ENCODE measurements around the gene NPIPB8. TPM values are rescaled to one million over a fixed set of nuclear protein-coding genes. Genes with fewer than 3 reads are reported as not detected.
"Not testable (repeated sequence)": the region's sequence is repeated elsewhere in the genome, so short reads cannot be mapped to it uniquely, and the experiment has no call there.

The NPIPB8 gene
- total RNA-seq, 4 donors from 2014 or later = 0.85 to 2.1 (median 1.3) TPM; not detected in 1

DNA sequence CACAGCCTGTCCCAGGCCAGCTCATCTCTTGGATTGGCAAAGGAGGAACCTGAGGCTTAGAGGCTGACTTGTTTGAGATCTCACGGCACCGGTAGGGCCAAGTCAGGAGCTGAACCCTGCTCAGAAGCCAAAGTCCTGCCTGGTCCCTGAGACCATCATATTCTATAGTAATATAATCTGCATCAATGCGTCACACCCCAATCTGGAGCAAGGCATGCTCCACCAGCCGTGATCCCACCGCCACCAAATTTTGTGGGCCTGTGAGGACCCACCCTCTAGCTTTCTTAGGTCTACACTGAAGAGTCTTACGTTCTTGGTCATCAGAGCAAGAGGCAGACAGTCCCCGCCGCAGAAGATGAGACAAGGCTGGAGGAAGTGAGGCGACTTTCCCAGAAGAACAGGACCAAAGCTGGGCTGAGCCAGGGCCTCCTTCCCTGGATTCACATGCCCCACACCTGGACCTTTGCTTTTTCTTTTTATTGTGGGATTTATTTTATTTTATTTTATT is 30.7 kb upstream of the NPIPB8 start:
- Histone ChIP-seq H3K27me3 (no peaks in the 10 kb centered on the region), H3K27ac (peak overlapping the region in 1 of 4 donors; percentile 21), H3K4me3 (no peak overlapping the region), H3K9me3 (no peaks in the 10 kb centered on the region), H3K4me1 (peaks cover 0 to 37% (median 4%) of the 10 kb centered on the region in 4 donors), H3K36me3 (peaks cover 0 to 37% (median 0%) of the 10 kb centered on the region in 3 donors)
- peak in 1 of 3 donors; percentile 72 for DNase-seq
- TF ChIP-seq, protein P1, sequence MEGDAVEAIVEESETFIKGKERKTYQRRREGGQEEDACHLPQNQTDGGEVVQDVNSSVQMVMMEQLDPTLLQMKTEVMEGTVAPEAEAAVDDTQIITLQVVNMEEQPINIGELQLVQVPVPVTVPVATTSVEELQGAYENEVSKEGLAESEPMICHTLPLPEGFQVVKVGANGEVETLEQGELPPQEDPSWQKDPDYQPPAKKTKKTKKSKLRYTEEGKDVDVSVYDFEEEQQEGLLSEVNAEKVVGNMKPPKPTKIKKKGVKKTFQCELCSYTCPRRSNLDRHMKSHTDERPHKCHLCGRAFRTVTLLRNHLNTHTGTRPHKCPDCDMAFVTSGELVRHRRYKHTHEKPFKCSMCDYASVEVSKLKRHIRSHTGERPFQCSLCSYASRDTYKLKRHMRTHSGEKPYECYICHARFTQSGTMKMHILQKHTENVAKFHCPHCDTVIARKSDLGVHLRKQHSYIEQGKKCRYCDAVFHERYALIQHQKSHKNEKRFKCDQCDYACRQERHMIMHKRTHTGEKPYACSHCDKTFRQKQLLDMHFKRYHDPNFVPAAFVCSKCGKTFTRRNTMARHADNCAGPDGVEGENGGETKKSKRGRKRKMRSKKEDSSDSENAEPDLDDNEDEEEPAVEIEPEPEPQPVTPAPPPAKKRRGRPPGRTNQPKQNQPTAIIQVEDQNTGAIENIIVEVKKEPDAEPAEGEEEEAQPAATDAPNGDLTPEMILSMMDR (IDR thresholded peaks at IDR 0.05) = no peak
- no peak for TF ChIP-seq POLR2A (IDR thresholded peaks at IDR 0.05)

DNA sequence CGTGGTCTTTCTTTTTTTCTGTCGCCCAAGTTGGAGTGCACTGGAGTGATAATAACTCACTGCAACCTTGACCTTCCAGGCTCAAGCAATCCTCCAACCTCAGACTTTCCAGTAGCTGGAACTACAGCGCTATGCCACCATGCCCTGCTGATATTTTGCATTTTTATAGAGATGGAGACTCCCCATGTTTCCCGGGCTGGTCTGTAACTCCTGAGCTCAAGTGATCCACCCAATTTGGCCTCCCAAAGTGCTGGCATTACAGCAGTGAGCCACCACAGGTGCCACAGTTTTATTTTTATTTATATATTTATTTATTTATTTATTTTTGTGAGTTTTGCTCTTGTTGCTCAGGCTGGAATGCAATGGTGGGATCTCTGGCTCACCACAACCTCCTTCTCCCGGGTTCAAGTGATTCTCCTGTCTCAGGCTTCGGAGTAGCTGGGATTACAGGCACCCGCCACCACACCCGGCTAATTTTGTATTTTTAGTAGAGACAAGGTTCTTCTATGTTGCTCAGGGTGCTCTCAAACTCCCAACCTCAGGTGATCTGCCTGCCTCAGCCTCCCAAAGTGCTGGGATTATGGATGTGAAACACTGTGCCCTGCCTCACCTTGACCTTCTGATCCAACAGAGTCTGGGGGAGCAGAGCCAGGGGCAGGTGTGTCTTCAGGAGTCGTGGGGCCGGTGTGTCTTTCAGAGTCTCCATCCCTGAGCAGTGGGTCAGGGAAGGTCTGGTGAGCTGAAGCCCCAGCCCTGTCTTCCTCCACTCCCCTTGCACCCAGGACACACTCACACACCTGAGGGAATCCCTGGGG is 30.0 kb upstream of the NPIPB8 start:
- H3K36me3 ChIP-seq = peaks cover 0 to 37% (median 0%) of the 10 kb centered on the region in 3 donors
- not testable (repeated sequence) for H3K9me3 ChIP-seq, H3K27me3 ChIP-seq
- peak overlapping the region in 1 of 4 donors; percentile 90 for H3K27ac ChIP-seq
- H3K4me3 ChIP-seq = peak overlapping the region in 2 of 4 donors; percentile 56 to 57
- peak in 1 of 3 donors; percentile 45 for DNase-seq
- peaks cover 0 to 37% (median 4%) of the 10 kb centered on the region in 4 donors for H3K4me1 ChIP-seq

DNA sequence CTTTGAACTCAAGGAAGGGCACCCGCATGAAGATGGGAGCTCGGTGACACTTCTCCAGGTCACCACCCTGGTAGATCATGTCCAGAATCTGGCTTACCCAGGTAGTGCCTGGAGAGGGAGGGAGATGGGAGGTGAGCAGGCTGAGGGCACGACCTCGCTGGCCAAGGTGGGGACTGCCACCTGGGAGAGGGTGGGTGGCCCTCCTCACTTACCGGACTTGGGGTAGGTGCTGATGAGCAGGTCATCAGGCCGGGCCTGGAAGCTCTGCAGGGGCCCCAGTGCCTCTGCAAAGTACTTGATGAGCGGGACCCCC is 29.4 kb upstream of the NPIPB8 start:
- H3K36me3 ChIP-seq = peaks cover 0 to 37% (median 0%) of the 10 kb centered on the region in 3 donors
- not testable (repeated sequence) for H3K9me3 ChIP-seq, DNase-seq, H3K27me3 ChIP-seq
- H3K27ac ChIP-seq = peak overlapping the region in 1 of 4 donors; percentile 90
- H3K4me1 ChIP-seq = peaks cover 0 to 37% (median 4%) of the 10 kb centered on the region in 4 donors
- H3K4me3 ChIP-seq = peak overlapping the region in 2 of 4 donors; percentile 56 to 57

DNA sequence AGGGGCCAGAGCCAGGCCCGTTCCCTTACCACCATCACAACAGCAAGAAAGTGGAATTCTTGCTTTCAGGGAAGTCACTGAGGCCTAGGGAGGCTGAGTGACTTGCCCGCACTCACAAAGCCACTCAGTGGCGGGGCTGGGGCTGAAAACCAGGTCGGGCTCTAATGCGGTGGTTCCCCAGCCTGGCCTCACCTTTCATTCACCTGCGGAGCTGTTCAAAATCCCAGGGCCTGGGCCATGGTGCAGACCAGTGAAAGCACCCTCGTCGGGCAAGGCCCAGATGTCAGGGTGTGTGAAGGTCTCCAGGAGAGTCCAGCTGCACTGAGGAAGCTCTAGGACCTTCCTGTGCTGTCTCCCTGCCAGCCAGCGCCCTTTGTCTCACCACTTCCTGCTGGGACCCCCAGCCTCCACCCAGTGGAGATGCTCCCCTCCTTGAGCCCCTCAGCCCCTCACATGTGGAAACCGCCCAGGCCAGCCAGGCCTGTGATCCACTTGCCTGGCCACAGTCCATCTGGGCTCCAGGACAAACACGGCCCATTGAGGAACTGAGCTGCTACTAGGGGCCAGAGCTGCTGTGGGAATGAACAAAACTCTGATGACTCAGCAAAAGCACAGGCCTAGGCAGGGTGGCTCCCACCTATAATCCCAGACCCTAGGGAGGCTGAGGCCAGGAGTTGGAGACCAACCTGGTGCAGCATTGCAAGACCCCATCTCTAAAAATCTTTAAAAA is 28.8 kb upstream of the NPIPB8 start:
- Histone ChIP-seq H3K4me3 (peak overlapping the region in 3 of 4 donors; percentile 24 to 57 (median 56)), H3K4me1 (peaks cover 0 to 37% (median 4%) of the 10 kb centered on the region in 4 donors)

DNA sequence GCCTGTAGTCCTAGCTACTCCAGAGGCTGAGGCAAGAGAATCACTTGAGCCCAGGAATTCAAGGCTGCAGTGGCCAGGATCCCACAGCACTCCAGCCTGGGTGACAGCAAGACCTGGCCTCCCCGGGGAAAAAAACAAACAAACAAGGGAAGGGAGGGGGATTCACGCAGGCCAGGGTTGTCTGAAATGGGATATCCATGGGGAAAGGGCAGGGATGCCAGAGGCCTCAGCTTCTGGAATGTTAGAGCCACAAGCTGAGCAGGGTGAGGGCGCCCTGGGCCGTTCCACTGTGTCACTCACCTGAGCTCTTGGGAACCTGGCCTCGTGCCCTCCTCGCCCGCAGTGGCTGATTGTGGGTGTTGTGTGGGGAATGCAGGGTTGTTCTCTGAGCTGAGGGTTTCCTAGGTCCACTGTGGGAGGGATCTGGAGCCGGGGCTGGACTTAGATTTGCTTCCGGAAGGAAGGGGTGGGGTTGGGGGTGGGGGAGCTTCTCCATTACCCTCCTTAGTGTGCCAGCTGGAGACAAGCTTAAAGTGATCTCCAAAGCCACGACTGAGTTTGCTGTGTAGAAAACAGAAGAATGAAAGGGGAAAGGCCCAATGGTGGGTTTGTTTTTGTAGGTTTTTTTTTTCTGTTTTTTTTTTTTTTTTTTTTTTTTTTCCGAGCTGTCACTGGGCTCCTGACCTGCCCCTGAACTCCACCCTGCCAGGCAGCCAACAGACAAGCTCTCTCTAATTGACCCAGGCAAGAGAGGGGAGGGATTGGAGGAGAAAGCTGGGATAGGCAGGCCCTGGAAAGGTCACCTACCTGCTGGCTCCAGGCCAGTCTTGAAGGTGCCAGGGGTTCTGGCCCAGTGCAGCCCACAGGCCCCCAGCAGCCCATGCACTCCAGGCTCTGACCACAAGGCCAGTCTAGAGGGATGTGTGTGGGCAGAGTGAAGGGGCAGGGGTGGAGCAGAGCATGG is 28.0 kb upstream of the NPIPB8 start, which contains the start of gene SULT1A1:
Gene SULT1A1, minus strand, starts transcription at position 414 of the 964 bp plus-strand sequence. CDS start 1,189 bp downstream, outside the sequence.
- Histone ChIP-seq H3K27ac (peak within 1 kb of the TSS in 3 of 4 donors; percentile 73 to 90 (median 90)), H3K9me3 (no peaks in the 10 kb centered on the region), H3K4me1 (peaks cover 0 to 37% (median 4%) of the 10 kb centered on the region in 4 donors), H3K4me3 (peak within 1 kb of the TSS in 3 of 4 donors; percentile 24 to 57 (median 56)), H3K36me3 (peaks cover 0 to 31% (median 0%) of the 10 kb centered on the region in 3 donors), H3K27me3 (no peaks in the 10 kb centered on the region)
- DNase-seq = peak in 2 of 3 donors; percentile 96 to 97
- peak; percentile 85 for TF ChIP-seq POLR2A (IDR thresholded peaks at IDR 0.05)
- TF ChIP-seq, protein P1 (IDR thresholded peaks at IDR 0.05) = no peak

More for the DNA sequence above, 28.8 kb upstream of the NPIPB8 start:
- Histone ChIP-seq H3K27ac (peak overlapping the region in 3 of 4 donors; percentile 73 to 90 (median 90)), H3K36me3 (peaks cover 0 to 37% (median 0%) of the 10 kb centered on the region in 3 donors)
- H3K27me3 ChIP-seq, H3K9me3 ChIP-seq: not testable (repeated sequence)
- peak in 1 of 3 donors; percentile 60 for DNase-seq

DNA sequence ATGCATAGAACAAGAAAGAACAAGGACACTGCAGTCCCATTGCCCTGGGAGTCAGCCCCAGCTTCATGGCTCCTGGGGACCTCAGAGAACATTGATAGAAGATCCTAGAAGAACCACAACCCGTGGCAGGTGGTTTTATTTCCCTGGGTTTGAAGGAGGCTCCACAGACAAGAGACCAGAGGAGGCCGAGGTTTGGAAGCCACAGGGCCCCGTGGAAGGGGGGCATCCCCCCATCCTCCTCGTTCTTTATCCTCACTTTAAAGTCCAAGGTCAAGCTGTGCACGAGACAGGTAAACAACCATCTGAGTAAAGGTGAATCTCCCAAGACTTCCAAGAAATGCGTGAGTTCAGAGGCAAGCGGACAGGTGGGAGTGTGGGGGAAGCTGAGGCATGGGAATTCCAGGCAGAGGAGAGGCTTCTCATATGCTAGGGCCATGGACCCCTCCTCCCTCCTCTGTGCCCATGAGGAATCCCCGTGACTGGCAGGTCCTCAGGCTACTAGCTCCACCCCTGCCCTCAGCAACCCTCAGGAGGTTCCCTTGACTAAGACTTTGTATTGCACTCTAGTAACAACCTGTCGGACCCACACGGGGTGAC is 27.2 kb upstream of the NPIPB8 start:
- Histone ChIP-seq H3K4me3 (peak overlapping the region in 2 of 4 donors; percentile 4 to 56), H3K4me1 (peaks cover 0 to 37% (median 4%) of the 10 kb centered on the region in 4 donors), H3K27me3 (no peaks in the 10 kb centered on the region), H3K27ac (peak overlapping the region in 3 of 4 donors; percentile 73 to 90 (median 90)), H3K9me3 (no peaks in the 10 kb centered on the region), H3K36me3 (peaks cover 0 to 23% (median 0%) of the 10 kb centered on the region in 3 donors)
- TF ChIP-seq, protein P1 (IDR thresholded peaks at IDR 0.05) = no peak
- TF ChIP-seq POLR2A (IDR thresholded peaks at IDR 0.05) = peak in 1 of 2 donors; percentile 31
- DNase-seq = peak in 2 of 3 donors; percentile 70 to 80

DNA sequence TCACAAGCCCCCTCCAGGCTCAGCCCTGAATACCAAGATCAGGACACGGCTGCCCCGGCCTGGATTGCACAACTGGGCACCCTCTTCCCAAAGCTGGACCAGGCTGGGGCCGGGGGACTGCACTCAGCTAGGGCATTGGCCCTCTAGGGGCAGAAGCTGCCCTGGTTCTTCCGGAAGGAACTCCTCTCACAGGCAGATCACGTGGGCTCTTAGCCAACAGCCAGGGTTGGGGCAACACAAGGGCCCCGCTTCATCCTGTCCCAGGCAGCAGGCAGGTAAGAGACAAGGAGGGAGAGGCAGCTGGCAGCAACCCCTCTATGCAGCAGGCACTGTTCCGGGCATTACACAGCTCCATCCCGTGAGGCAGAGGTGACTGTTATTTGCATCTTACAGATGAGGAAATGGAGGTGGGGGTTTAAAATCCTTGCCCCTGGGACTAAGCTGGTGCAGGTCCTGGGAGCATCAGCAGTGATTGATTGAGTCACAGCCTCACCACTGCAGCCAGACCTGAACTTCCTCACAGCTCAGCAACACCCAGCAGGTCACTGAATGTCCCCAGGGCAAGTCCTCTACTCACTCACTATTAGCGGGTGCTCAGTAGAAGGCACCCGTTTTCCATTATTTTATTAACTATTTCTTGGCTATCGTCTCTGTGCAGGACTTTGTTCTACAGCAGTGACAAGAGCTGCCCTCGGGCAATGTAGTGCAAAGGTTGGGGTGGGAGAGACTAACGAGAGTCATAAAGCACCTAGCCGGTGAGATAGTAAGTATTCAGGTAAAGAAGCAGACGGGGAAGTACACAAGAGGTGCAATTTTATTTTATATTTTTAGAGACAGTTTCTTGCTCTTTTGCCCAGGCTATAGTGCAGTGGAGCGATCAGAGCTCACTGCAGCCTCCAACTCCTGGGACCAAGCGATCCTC is 25.2 kb upstream of the NPIPB8 start:
- not testable (repeated sequence) for H3K36me3 ChIP-seq, H3K27ac ChIP-seq, H3K27me3 ChIP-seq, DNase-seq, H3K9me3 ChIP-seq, H3K4me3 ChIP-seq
- peaks cover 0 to 36% (median 4%) of the 10 kb centered on the region in 4 donors for H3K4me1 ChIP-seq

DNA sequence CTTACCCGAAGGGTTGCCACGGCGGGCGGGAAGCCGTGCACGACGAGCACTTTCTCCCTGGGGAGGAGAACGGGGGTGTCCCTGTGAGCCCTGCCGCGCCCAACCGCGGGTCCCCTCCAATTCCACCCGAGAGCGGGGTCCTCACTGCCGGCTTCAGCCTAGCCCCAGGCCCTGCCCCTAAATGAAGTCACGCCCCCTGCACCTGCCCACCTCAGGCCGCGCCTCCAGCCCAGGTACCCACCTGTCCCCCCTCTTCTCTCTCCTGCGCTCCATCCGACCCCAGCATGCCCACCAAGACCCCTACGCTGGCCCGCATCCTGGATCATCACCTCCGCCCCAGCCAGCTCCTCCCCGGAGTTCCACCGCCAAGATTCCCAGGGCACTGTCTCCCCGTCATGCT is 24.0 kb upstream of the NPIPB8 start:
- H3K27me3 ChIP-seq, H3K4me3 ChIP-seq, H3K9me3 ChIP-seq, DNase-seq, H3K36me3 ChIP-seq: not testable (repeated sequence)
- Histone ChIP-seq H3K27ac (peak overlapping the region in 1 of 4 donors; percentile 65), H3K4me1 (peaks cover 0 to 23% (median 4%) of the 10 kb centered on the region in 4 donors)
